Smooth muscle cell of the brain vasculature (primary cell): ENCODE data around the gene RAI1.

ENCODE experiments used
- DNase-seq: peaks from one replicate; pipeline ENCODE4 v3.0.0-alpha.2; 2012; ENCODE audit warnings: low read depth, low spot score

The RAI1 gene

GRCh38 chr17:17845046-17845775, 164.0 kb downstream of the RAI1 start:
- DNase-seq = no peak

GRCh38 chr17:17846003-17846402, 164.7 kb downstream of the RAI1 start:
- no peak for DNase-seq

GRCh38 chr17:17846645-17847044, 165.4 kb downstream of the RAI1 start:
- DNase-seq = no peak

GRCh38 chr17:17847118-17847689, 165.9 kb downstream of the RAI1 start:
- DNase-seq = no peak

- DNase-seq = no peak
Measured at GRCh38 chr17:17847726-17848125, 166.5 kb downstream of the RAI1 start.

GRCh38 chr17:17848311-17849082, 167.2 kb downstream of the RAI1 start:
- no peak for DNase-seq

GRCh38 chr17:17849147-17849820, 168.0 kb downstream of the RAI1 start:
- DNase-seq = peak; percentile 53

GRCh38 chr17:17849845-17850373, 168.7 kb downstream of the RAI1 start:
- DNase-seq = peak; percentile 77

GRCh38 chr17:17851103-17852002, 170.1 kb downstream of the RAI1 start:
- DNase-seq = no peak

GRCh38 chr17:17852930-17853329, 171.7 kb downstream of the RAI1 start:
- DNase-seq = no peak

- no peak for DNase-seq
Measured at GRCh38 chr17:17853811-17854447, 172.7 kb downstream of the RAI1 start.

- DNase-seq = no peak
Measured at GRCh38 chr17:17855976-17856375, 174.7 kb downstream of the RAI1 start.

- DNase-seq = no peak
Measured at GRCh38 chr17:17856386-17856785, 175.1 kb downstream of the RAI1 start.

- no peak for DNase-seq
Measured at GRCh38 chr17:17857496-17857895, 176.2 kb downstream of the RAI1 start.

GRCh38 chr17:17859909-17860765, 178.9 kb downstream of the RAI1 start:
- no peak for DNase-seq

GRCh38 chr17:17860766-17861107, 179.5 kb downstream of the RAI1 start:
- no peak for DNase-seq
